GM21390 (cell line): ENCODE data around the gene HIF1A.

Source experiments
- ATAC-seq: cut with Tn5 transposase; IDR thresholded peaks from one replicate; pipeline ENCODE4 v1.9.1; 2021; ENCODE audit not compliant: unreplicated experiment

Gene HIF1A

GRCh38 chr14:61672796-61673195 is 22.5 kb upstream of the HIF1A start:
- no peak for ATAC-seq

GRCh38 chr14:61673305-61673704 is 22.0 kb upstream of the HIF1A start:
- ATAC-seq: no peak

- ATAC-seq: no peak
Observed at GRCh38 chr14:61675291-61675690, 20.0 kb upstream of the HIF1A start.

DNA sequence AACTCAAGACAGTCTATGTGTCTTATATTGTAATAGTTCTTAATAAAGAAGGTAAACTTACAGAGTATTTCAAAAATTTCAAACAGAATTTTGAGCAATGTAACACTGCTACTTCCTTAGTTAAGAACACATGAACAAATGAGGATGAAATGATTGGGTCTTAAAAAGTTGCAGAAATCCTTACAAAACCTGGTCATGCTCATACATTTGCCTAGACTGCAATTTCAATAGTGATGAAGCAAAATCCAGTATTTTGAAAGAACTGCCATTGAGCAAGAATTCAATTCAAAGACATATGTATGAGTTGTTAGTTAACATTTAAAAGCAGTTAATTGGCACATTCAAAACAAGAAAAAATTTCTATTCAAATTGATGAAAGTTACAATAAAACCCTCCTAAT is 17.8 kb upstream of the HIF1A start:
- ATAC-seq: no peak

DNA sequence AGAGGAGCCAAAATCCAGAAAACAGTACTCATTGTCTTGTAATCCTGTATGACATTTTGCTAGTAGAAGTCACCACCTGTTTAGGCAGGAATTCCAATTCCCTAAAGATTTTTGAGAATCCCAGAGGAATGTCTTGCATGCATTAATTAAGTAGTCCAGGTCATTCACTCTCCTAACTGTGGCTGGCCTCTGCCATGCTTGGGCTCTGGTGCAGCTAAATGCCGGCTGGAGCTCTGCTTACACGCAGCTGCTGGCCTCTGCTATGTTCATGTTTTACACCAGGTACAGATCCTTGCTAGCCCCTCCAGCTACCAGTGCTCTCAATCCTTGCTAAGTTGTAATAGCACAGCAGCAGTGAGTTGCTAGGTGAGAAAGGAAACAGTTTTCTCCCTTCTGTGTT is 16.3 kb upstream of the HIF1A start:
- ATAC-seq: no peak

DNA sequence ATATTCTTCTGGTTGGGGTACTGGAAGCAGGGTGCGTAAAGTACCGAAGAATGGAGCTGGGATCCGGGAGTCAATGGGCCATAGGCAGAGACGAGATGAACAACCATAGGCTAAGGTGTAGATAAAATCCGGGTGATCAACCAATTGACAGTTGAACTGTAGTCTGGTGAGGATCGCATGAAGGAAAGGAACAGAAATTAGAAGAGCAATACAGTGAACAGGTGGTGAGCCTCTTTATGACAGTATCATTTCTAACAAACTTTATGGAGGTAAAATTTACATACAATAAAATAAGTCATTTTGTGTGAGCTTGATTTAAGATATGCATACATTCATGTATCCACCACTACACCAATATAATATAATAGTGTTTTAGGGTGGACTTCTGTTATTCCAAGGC is 13.9 kb upstream of the HIF1A start:
- no peak for ATAC-seq

DNA sequence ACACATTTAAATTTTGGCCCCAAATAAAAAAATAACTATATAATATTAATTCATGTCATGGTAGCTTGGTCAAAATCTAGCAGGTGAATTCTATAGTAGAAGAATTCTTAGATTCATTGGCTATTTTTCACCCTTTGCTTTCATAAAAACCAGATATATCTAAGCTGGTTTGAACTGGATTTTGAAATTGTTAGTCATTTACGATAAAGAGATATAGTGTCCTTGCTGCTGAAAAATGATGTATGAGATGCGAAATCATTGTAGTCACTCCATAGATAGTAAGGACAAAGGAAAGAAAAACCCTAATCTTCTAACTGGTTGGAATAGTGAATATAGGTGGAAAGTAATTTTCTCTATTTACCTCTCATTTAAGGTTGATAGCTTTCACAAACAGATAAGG is 12.2 kb upstream of the HIF1A start:
- ATAC-seq: no peak

DNA sequence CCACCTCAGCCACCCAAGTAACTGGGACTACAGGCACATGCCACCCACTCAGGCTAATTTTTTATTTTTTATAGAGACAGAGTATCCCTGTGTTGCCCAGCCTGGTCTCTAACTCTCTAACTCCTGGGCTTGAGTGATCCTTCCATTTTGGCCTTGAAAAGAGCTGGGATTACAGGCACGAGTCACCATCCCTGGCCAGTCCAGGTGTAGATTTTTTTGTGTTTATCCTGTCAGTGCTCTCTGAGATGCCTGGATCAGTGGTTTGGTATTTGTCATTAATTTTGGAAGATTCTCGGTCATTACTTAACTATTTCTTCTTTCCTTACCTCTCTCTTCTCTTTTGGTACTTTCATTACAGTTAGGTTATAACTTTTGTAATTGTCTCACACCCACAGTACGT is 5.3 kb upstream of the HIF1A start:
- no peak for ATAC-seq

DNA sequence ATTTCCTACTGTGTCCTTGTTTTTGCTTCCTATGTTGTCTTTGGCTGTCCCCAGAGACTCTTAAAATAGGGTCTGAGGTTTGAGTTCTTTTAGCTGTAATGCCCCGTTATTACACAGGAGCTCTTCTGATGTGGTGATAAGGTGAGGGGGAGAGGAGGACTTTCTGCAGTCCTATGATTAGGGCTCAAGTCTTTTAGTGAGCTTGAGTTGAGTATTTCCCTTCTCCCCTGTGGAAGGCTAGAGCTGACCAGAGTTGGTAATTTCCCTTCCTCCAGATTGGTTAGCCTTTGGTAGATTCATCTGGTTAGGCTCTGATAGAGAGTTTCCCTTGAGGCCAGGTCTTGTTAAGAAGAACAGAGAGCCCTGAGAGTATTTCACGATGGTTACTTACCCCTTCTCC is 4.3 kb upstream of the HIF1A start:
- no peak for ATAC-seq

- ATAC-seq: no peak
Observed at GRCh38 chr14:61691495-61691894, 3.8 kb upstream of the HIF1A start.

GRCh38 chr14:61694039-61694438 is 1.3 kb upstream of the HIF1A start:
- ATAC-seq: no peak

GRCh38 chr14:61695695-61696527 is 598 bp downstream of the HIF1A start:
- peak; percentile 4 for ATAC-seq

- ATAC-seq: no peak
Observed at GRCh38 chr14:61696753-61697318, 1.5 kb downstream of the HIF1A start.

- no peak for ATAC-seq
Observed at GRCh38 chr14:61698206-61698980, 3.1 kb downstream of the HIF1A start.

DNA sequence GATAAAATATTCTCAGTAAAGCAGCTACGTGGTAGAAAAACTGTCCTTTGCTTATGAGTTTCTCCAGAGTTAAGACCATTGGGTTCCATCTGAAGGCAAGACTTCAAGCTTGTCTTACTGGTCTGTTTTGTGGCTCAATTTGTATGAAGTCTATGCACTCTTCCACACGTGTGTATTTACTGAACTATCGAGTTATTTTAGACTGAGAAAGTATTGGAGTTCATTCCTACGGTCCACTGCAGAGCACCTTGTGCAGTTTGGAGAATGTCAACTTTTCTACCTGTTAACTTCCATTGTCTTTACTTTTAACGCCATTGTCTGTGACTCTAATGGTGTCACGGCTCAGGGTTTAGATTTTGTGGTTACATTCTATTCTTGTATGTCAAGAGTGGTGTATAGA is 3.7 kb downstream of the HIF1A start:
- ATAC-seq: no peak

DNA sequence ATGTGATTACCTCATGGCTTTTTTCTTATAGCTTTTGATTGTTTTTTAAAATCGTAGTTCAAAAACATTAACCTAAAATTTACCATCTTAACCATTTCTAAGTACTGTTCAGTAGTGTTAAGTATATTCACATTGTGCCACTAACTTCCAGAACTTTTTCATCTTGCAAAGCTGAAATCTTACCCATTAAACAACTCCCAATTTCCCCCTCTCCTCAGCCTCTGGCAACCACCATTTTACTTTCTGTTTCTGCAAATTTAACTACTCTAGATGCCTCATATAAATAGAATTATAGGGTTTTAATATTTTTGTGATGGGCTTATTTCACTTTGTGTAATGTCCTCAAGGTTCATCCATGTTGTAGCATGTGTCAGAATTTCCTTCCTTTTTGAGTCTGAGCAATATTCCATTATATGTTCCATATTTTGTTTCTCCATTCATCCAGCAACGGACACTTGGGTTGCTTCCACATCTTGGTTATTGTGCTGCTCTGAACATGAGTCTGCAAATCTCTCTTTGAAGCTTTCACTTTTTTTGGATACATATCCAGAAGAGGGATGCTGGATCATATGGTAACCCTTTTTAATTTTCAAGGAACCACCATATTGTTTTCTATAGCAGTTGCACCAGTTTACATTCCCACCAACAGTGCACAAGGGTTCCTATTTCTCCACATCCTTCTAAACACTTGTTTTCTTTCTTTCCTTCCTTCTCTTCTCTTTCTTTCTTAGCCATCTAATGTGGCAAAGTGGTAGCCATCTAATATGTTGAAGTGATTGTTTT is 5.0 kb downstream of the HIF1A start:
- ATAC-seq: no peak

DNA sequence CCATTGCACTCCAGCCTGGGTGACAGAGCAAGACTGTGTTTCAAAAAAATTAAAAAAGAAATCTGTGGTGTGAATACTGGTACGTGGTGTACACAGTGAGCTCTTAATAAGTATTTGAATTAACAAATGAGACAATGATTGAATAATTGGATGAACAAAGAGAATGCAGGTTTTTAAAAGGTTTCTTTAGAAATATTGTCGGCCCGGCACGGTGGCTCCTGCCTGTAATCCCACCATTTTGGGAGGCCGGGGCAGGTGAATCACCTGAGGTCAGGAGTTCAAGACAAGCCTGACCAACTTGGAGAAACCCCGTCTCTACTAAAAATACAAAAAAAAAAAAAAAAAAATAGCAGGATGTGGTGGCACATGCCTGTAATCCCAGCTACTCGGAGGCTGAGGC is 6.6 kb downstream of the HIF1A start:
- ATAC-seq: no peak

GRCh38 chr14:61703342-61704129 is 8.2 kb downstream of the HIF1A start:
- peak; percentile 36 for ATAC-seq

GRCh38 chr14:61704554-61704953 is 9.2 kb downstream of the HIF1A start:
- ATAC-seq: no peak

- ATAC-seq: no peak
Observed at GRCh38 chr14:61705017-61705416, 9.7 kb downstream of the HIF1A start.
